ENCODE data around the gene NEMP2.

DNA sequence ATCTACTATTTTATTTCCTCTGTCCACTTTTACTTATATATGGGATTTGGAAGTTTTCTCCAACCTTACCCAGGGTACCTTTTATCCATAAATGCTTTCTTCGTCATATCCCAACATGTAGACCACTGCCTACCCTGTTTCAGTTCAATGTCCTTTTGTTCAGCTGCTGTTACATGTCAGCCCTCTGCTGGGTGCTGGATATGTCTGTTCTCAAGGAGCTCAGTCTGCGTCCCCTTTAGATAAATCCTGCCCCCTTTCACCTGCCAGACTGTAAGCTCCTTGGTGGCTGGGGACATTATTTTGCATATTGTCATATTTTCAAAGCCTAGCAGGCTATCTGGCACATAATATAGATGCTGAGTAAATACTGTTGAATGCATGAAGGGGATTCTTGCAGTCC is 53.2 kb downstream of the NEMP2 start:
- TF ChIP-seq EZH2 (IDR thresholded peaks at IDR 0.05; ENCODE audit: low read depth): no peak
- TF ChIP-seq, protein P1, sequence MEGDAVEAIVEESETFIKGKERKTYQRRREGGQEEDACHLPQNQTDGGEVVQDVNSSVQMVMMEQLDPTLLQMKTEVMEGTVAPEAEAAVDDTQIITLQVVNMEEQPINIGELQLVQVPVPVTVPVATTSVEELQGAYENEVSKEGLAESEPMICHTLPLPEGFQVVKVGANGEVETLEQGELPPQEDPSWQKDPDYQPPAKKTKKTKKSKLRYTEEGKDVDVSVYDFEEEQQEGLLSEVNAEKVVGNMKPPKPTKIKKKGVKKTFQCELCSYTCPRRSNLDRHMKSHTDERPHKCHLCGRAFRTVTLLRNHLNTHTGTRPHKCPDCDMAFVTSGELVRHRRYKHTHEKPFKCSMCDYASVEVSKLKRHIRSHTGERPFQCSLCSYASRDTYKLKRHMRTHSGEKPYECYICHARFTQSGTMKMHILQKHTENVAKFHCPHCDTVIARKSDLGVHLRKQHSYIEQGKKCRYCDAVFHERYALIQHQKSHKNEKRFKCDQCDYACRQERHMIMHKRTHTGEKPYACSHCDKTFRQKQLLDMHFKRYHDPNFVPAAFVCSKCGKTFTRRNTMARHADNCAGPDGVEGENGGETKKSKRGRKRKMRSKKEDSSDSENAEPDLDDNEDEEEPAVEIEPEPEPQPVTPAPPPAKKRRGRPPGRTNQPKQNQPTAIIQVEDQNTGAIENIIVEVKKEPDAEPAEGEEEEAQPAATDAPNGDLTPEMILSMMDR (conservative IDR thresholded peaks at IDR 0.05): no peak
